ENCODE measurements around the gene ZNF367.
A peak's percentile ranks its signal among the peaks of the same experiment; 100 is the strongest.

Gene ZNF367

DNA sequence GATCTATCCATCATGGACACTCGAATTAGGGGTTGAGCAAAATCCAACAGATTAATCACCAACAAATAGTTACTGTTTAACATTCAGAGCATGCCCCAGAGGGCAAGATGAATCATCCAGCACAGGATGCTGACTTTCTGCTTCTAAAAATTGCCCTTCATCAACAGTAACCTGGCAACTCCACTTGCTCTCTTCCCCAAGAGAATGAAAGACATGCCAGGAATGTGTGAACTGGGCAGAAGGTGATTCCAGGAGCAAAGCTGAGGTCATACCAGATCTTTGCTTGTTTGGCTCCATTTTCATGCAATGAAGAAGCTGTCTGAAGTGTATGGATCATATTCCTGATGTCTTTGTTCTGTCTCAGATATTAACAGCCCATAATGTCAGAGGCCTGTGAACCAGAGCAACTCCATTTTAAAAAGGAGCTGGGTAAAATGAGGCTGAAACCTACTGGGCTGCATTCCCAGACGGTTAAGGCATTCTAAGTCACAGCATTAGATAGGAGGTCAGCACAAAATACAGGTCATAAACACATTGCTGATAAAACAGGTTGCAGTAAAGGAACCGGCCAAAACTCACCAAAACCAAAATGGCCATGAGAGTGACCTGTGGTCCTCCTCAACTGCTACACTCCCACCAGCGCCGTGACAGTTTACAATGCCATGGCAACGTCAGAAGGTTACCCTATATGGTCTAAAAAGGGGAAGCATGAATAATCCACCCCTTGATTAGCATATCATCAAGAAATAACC is 2.5 kb upstream of the ZNF367 start:
- peak overlapping the region; percentile 84 for H3K4me3 Mint-ChIP-seq
- H3K27me3 Mint-ChIP-seq = no peaks in the 10 kb centered on the region
- H3K27ac Mint-ChIP-seq = peak overlapping the region; percentile 80
- DNase-seq (no peak), ATAC-seq (no peak)
- H3K9me3 Mint-ChIP-seq = no peaks in the 10 kb centered on the region
- H3K4me1 Mint-ChIP-seq = peaks cover 36% of the 10 kb centered on the region
- peaks cover 11% of the 10 kb centered on the region for H3K36me3 Mint-ChIP-seq (ENCODE audit: low read depth)

- ATAC-seq (no peak), DNase-seq (no peak)
- Mint-ChIP-seq H3K27ac (peak overlapping the region; percentile 80), H3K9me3 (no peaks in the 10 kb centered on the region), H3K36me3 (ENCODE audit: low read depth) (peaks cover 11% of the 10 kb centered on the region), H3K4me3 (peak overlapping the region; percentile 84), H3K4me1 (peaks cover 35% of the 10 kb centered on the region), H3K27me3 (no peaks in the 10 kb centered on the region)
Measured at GRCh38 chr9:96419691-96419969, 1.5 kb upstream of the ZNF367 start.

DNA sequence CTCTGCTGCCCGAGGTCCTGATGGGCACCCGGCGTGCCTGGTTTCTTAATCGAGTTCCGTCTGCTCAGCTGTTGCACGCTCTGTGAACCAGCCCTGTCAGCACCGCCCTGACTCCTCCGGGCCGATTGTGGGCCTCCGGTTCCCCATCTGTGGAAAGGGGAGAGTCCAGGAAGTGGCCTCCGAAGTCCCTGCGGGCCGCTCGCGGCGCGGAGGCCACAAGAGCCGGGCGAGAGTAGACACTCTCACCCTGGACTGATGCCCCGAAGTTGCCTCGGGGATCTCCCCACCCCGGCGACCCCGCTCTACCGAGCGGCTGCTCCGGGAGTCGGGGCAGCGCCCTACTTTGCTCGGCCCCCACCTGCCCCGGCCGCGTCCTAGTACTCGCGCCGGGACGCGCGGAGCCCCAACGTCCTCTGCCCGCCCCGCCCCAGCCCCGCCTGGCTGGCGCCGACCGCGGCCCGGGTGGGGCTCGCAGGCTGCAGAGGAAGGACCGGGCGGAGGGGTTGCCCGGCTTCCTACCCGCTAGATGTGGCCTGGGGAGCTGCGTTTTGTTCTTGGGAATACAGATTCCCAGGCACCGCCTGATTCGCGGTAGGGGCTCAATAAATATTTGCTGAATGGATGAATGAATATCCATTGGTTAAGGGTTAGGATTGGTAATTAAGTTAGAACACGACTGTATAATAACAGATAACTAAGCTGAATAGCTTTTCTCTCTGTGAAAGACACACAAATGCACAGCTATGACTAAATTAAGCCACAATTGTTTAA is 935 bp upstream of the ZNF367 start:
- Mint-ChIP-seq H3K36me3 (ENCODE audit: low read depth) (peaks cover 11% of the 10 kb centered on the region), H3K4me3 (peak overlapping the region; percentile 84), H3K9me3 (no peaks in the 10 kb centered on the region), H3K27me3 (no peaks in the 10 kb centered on the region), H3K27ac (peak overlapping the region; percentile 86), H3K4me1 (peaks cover 40% of the 10 kb centered on the region)
- ATAC-seq (peak; percentile 50), DNase-seq (peak; percentile 73)

GRCh38 chr9:96417661-96418082 is 498 bp downstream of the ZNF367 start:
- peak overlapping the region; percentile 83 for H3K4me3 Mint-ChIP-seq
- no peaks in the 10 kb centered on the region for H3K9me3 Mint-ChIP-seq
- H3K27me3 Mint-ChIP-seq = no peaks in the 10 kb centered on the region
- peaks cover 53% of the 10 kb centered on the region for H3K4me1 Mint-ChIP-seq
- H3K27ac Mint-ChIP-seq = peak overlapping the region; percentile 93
- ATAC-seq (no peak), DNase-seq (no peak)
- H3K36me3 Mint-ChIP-seq (ENCODE audit: low read depth) = peaks cover 16% of the 10 kb centered on the region

GRCh38 chr9:96417051-96417586 is 1.1 kb downstream of the ZNF367 start:
- Mint-ChIP-seq H3K4me3 (peak overlapping the region; percentile 96), H3K27me3 (no peaks in the 10 kb centered on the region), H3K9me3 (no peaks in the 10 kb centered on the region), H3K36me3 (ENCODE audit: low read depth) (peaks cover 16% of the 10 kb centered on the region), H3K4me1 (peaks cover 55% of the 10 kb centered on the region), H3K27ac (peak overlapping the region; percentile 86)
- ATAC-seq (peak; percentile 3), DNase-seq (peak; percentile 93)

GRCh38 chr9:96413302-96414221 is 4.6 kb downstream of the ZNF367 start:
- Mint-ChIP-seq H3K4me3 (peak overlapping the region; percentile 57), H3K4me1 (peaks cover 41% of the 10 kb centered on the region), H3K9me3 (no peaks in the 10 kb centered on the region), H3K27ac (no peak overlapping the region), H3K36me3 (ENCODE audit: low read depth) (peaks cover 32% of the 10 kb centered on the region), H3K27me3 (no peaks in the 10 kb centered on the region)
- no peak for ATAC-seq
- no peak for DNase-seq

DNA sequence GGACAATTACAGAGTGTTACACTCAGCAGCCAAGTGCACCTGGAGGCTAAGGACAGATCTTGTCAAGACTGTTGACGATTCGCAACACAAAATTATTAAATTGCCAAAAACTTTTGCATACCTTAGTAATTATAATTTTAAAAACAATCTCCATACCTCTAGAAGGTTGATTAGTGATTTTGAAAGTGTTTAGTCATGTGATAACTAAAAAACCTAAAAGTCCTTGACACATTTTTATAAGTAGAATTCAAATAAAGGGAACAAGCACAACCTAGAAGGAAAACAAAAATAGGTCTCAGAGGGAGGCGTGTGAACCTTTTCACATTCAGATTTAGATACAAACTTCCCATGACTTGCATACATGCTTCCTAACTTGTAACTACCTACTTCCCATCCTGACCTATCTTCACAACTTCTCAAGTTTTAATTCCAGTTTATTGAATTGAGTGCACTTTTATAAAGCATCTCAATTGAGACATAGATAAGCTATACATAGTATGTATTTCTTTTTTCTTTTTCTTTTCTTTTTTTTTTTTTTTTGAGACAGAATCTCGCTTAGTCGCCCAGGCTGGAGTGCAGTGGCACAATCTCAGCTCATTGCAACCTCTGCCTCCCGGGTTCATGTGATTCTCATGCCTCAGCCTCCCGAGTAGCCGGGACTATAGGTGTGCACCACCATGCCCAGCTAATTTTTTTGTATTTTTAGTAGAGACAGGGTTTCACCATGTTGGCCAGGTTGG is 5.8 kb downstream of the ZNF367 start:
- no peak overlapping the region for H3K4me3 Mint-ChIP-seq
- H3K27ac Mint-ChIP-seq = no peak overlapping the region
- ATAC-seq = no peak
- DNase-seq = no peak
- peaks cover 42% of the 10 kb centered on the region for H3K4me1 Mint-ChIP-seq
- no peaks in the 10 kb centered on the region for H3K27me3 Mint-ChIP-seq
- H3K36me3 Mint-ChIP-seq (ENCODE audit: low read depth) = peaks cover 38% of the 10 kb centered on the region
- no peaks in the 10 kb centered on the region for H3K9me3 Mint-ChIP-seq

DNA sequence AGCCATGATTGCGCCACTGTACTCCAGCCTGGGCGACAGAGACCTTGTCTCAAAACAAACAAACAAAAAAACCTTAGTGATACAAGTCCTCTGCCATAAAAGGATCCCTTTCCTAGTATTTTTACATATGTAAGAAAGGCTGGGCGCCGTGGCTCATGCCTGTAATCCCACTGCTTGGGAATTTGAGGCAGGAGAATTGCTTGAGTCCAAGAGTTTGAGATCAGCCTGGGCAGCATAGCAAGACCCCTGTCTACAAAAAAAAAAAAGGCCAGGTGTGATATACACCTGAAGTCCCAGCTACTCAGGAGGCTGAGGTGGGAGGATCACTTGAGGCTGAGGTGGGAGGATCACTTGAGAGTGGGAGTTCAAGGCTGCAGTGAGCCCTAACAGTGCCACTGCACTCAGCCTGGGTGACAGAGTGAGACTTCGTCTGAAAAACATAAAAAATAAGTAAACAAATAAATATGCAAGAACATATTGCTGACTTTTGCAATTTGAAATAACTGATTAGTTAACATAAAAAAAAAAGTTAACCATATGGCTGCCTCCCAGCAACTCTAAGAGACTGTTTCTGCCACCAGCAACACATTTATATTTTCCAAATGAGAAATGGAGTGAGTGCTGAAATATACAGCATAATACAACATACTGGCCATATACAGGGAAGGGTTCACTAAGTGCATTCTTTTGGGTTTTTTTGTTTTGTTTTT is 6.9 kb downstream of the ZNF367 start:
- Mint-ChIP-seq H3K27ac (no peak overlapping the region), H3K9me3 (no peaks in the 10 kb centered on the region), H3K4me1 (peaks cover 39% of the 10 kb centered on the region), H3K4me3 (no peak overlapping the region), H3K36me3 (ENCODE audit: low read depth) (peaks cover 35% of the 10 kb centered on the region), H3K27me3 (no peaks in the 10 kb centered on the region)
- ATAC-seq = no peak
- no peak for DNase-seq

GRCh38 chr9:96408409-96409280 is 9.5 kb downstream of the ZNF367 start:
- H3K36me3 Mint-ChIP-seq (ENCODE audit: low read depth) = peaks cover 32% of the 10 kb centered on the region
- H3K27ac Mint-ChIP-seq = no peak overlapping the region
- H3K9me3 Mint-ChIP-seq = no peaks in the 10 kb centered on the region
- H3K27me3 Mint-ChIP-seq = no peaks in the 10 kb centered on the region
- DNase-seq = no peak
- no peak overlapping the region for H3K4me3 Mint-ChIP-seq
- peaks cover 22% of the 10 kb centered on the region for H3K4me1 Mint-ChIP-seq
- no peak for ATAC-seq

DNA sequence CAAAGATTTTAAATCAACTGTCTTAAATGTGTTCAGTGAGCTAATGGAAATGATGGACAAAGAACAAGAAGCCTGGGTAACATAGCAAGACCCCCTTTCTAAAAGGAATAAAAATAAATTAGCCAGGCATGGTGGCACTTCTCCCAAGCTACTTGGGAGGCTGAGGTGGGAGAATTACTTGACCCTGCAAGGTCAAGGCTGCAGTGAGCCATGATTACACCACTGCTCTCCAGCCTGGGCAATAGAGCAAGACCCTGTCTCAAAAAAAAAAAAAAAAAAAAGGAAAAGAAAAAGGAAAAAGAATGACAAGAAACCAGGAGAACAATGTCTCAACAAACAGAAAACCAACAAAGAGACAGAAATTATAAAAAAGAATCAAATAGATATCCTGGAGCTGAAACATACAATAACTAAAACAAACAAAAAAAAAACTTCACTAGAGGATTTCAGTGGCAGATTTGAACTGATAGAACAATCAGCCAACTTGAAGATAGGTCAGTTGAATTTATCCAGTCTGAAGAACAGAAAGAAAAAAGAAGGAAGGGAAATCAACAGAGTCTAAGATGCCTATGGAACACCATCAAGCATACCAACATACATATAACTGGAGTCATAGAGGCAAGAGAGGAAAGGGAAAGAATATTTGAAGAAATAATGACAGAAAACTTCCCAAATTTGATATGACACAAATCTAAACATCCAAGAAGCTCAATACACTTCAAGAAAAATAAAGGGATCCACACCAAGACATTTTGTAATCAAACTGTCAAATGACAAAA is 17.8 kb downstream of the ZNF367 start:
- Mint-ChIP-seq H3K27ac (peak overlapping the region; percentile 41), H3K36me3 (ENCODE audit: low read depth) (peaks cover 45% of the 10 kb centered on the region), H3K9me3 (no peaks in the 10 kb centered on the region), H3K4me1 (peaks cover 34% of the 10 kb centered on the region), H3K27me3 (no peaks in the 10 kb centered on the region), H3K4me3 (no peak overlapping the region)
- ATAC-seq = no peak
- DNase-seq = no peak

DNA sequence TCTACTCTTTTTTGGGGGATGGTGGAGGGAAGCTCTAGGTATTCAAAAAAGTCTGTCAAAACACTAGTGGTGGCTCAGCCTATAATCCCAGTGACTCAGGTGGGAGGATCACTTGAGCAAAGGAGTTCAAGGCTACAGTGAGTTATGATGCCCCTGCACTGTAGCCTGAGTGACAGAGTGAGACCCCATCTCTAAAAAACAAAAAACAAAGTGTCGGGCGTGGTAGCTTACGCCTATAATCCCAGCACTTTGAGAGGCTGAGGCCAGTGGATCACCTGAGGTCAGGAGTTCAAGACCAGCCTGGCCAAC is 18.9 kb downstream of the ZNF367 start:
- no peak overlapping the region for H3K4me3 Mint-ChIP-seq
- peak overlapping the region; percentile 76 for H3K27ac Mint-ChIP-seq
- peak; percentile 52 for ATAC-seq
- peaks cover 45% of the 10 kb centered on the region for H3K36me3 Mint-ChIP-seq (ENCODE audit: low read depth)
- no peak for DNase-seq
- peaks cover 34% of the 10 kb centered on the region for H3K4me1 Mint-ChIP-seq
- H3K9me3 Mint-ChIP-seq = no peaks in the 10 kb centered on the region
- no peaks in the 10 kb centered on the region for H3K27me3 Mint-ChIP-seq

- Mint-ChIP-seq H3K9me3 (no peaks in the 10 kb centered on the region), H3K27me3 (no peaks in the 10 kb centered on the region), H3K4me3 (no peak overlapping the region), H3K36me3 (ENCODE audit: low read depth) (peaks cover 46% of the 10 kb centered on the region), H3K4me1 (peaks cover 34% of the 10 kb centered on the region), H3K27ac (peak overlapping the region; percentile 76)
- DNase-seq (no peak), ATAC-seq (no peak)
Measured at GRCh38 chr9:96398582-96399324, 19.4 kb downstream of the ZNF367 start.
